T-helper 22 cell (primary cell): Measurements from ENCODE around the gene PCP4L1.
"Not testable (repeated sequence)": the region's sequence is repeated elsewhere in the genome, so short reads cannot be mapped to it uniquely, and the experiment has no call there.

Experiments used
- DNase-seq: peaks from one replicate; pipeline ENCODE4 v3.0.0-alpha.2; 2020; ENCODE audit warnings: low read depth

The PCP4L1 gene

GRCh38 chr1:161315841-161316674, 57.5 kb downstream of the PCP4L1 start:
- not testable (repeated sequence) for DNase-seq

GRCh38 chr1:161324020-161324419, 65.5 kb downstream of the PCP4L1 start:
- no peak for DNase-seq

- no peak for DNase-seq
Measured at GRCh38 chr1:161330346-161330745, 71.8 kb downstream of the PCP4L1 start.

GRCh38 chr1:161333166-161333565, 74.6 kb downstream of the PCP4L1 start:
- no peak for DNase-seq
